Glomerular visceral epithelial cell (primary cell): Measurements from ENCODE around the gene ISG20.

Source experiments
- DNase-seq: peaks from one replicate; pipeline ENCODE4 v3.0.0-alpha.2; 2016; ENCODE audit errors: extremely low spot score

ISG20 gene

DNA sequence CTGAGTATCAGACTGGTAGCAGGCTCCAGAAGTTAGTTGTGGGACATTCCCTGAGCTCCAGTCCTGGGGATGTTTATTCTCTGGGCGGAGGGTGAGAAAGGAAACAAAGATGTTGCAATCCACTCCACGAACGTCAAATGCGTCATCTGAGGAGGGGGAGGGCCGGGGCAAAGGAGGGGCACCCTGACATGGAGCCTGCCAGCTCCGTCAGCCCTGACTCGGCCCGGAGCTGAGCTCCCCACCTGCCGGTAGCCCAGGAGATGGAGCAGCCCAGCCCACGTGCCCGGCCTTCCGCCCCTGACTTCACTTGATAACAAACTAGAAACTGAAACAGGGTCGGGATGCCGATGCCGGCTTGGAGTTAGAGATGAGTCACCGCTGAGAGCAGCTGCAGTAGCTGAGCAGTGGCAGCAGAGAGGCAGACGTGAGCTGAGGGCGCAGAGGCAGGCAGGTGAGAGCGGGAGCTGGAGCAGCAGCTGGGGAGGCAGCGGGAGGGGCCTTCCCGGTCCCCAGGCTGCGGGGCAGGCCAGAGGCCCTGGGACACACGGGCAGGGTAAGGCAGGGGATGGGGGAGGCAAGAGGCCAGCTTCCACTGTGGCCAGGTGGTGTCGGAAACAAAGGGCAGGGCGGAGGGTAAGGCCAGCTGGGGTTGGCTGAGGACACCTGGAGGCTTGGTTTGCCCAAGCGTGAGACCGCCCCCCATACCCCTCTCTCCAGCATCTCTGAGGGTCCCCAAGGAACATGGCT lies at the start of gene ISG20:
TSS of gene ISG20 (plus strand) at position 391 of the 747 bp plus-strand sequence. CDS start at position 742, 351 bp downstream.
- DNase-seq: peak; percentile 97

- no peak for DNase-seq
These were observed 48.1 kb upstream of the ISG20 start for GRCh38 chr15:88590759-88591158.

DNA sequence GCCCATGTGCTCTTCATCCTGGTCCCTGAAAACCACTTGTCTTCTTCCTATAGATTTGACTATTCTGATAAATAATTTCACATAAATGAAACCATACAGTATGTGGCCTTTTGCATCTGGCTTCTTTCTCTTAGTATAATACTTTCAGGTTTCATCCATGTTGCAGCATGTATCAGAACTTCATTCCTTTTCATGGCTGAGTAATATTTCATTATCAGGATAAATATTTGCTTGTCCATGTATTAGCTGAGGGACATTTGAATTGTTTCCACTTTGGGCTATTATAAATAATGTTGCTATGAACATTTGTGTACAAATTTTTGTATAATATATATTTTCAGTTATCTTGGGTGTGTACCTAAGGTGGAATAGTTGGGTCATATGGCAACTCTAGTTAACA lies 47.4 kb upstream of the ISG20 start:
- DNase-seq: no peak

DNA sequence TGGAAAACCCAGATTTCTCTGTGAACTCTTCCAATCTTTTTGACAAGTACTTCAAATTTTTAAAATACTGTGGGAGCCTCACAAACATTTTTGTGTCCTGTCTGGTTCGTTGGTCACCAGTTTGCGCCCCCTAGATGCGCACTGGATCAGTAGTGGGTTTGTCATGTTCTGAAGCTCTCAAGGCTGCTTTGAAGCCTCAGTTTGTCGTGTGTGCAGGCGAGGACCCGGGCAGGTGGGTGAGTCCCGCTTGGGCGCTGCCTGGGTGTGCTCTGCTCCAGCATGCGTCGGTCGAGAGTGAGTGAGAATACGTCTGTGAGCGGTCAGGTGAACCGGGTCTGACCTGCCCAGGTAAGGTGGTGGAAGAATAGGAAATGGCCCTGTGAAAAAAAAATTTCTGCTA lies 34.9 kb upstream of the ISG20 start:
- DNase-seq: no peak

- DNase-seq: no peak
These were observed 34.2 kb upstream of the ISG20 start for GRCh38 chr15:88604381-88605188.

- DNase-seq: no peak
These were observed 33.4 kb upstream of the ISG20 start for GRCh38 chr15:88605189-88606069.

GRCh38 chr15:88606070-88606794 lies 32.6 kb upstream of the ISG20 start:
- DNase-seq: no peak

- no peak for DNase-seq
These were observed 30.9 kb upstream of the ISG20 start for GRCh38 chr15:88607951-88608350.

DNA sequence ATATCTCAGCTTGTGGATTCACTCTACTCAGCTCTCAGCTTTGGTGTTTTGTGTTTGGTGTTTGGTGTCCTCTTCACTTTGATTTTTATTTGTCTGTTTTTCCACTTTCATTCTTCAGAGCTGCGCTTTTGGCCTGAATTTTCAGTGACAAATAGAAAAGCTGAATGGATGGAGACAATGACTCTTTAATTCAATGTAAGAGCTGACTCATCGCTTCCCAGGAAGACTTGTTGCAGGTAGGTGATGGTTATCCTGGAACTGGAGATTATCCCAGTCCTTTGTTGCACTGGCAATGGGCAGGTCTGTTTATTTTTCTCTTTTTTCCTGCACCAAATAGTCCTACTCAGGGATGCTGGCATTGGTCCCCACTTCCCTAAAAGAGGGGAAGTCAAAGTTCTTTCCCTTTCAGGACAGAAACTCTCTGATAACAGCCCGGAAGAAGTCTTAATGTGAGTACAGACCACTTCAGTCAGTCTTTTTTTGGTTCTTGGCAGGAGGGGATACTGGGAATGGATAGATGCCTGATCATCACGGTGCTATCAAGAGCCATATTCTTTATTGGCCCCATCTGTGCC lies 30.1 kb upstream of the ISG20 start:
- DNase-seq: no peak

DNA sequence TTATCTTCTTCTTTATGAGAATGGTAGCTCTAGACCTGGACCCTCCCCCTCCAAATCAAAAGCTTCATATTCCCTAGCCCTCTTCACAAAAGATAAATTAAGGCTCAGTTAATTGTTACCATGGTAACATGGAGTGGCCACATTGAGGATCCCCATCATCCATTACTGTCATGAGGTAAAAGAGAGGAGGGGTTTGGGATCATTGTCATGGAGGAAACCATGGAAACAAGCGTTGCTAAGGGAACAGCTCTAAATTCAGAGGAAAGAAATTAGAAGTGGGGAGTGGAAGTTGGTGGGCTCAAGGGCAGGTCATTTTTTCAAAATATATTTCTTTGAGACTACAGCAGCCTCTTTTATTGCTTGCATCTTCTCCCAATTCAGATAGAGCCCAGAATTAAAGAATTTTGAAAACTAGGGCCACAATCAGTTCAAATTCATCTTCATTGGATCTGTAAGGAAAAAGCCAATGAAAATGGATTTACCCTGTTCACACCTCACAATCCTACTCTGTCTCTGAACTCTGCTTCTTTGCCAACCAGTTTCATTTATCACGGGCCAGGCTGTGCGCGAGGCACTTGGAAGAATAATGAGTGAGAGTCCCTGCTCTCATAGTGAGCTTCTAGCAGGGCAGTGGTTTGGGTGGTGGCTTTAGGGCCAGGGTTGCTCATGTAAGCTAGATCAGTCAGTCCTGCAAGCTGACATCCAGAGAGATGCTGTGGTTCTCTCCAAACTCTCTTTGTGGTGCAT lies 29.3 kb upstream of the ISG20 start:
- no peak for DNase-seq

GRCh38 chr15:88610701-88611231 lies 28.1 kb upstream of the ISG20 start:
- peak; percentile 26 for DNase-seq

GRCh38 chr15:88612186-88612796 lies 26.5 kb upstream of the ISG20 start:
- no peak for DNase-seq

DNA sequence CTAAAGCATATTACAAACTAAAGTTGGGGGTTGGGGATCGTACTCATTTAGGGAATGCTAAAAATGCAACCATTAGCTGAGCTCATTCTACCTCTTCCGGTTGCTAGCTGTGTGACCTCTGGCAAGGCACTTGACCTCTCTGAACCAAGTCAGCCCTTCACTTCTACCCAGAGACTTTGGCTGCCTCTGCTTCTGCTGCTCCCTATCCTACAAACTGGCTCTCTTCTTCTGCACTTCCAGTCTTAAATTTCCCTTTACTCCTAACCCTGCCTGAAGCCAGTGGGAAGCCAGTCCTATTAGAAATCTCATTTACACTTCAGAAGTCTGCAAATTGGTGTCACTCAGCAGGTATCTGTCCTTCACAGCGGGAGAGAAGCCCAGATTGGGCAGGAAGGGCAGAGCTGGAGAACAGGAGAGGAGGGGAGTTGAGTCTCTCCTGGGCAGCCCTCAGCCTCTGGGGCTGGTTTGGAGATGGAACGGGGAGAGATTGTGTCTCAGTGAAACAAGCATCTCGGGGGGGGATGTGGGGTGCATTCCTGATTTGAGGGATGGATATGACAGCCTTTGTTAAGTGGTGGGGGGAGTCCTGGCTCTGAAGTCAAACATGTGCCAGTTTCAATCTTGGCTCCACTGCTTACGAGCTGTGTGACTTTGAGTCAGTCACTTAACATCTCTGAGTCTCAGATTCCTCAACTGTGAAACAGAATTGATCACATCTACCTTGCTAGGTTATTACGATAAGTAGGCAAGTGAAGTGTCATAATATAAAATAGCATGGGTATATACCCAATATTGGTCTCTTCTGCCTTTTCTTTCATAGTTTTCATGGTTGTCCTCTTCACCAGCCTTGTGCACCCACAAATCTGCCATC lies 25.5 kb upstream of the ISG20 start:
- DNase-seq: no peak

GRCh38 chr15:88615303-88616107 lies 23.3 kb upstream of the ISG20 start:
- no peak for DNase-seq

DNA sequence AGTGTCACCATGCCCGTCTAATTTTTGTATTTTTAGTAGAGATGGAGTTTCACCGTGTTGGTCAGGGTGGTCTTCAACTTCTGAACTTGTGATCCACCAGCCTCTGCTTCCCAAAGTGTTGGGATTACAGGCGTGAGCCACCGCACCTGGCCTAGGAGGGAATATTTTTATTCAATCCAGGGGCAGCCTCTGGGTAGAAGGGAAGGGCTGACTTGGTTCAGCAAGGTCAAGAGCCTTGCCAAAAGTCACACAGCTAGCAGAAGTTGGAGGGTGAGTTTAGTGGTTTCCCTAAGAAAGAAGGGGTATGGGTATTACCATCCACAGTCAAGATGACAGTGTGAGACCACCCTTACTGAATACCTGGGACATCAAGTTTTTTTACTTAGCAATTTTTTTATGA lies 22.6 kb upstream of the ISG20 start:
- DNase-seq: no peak

DNA sequence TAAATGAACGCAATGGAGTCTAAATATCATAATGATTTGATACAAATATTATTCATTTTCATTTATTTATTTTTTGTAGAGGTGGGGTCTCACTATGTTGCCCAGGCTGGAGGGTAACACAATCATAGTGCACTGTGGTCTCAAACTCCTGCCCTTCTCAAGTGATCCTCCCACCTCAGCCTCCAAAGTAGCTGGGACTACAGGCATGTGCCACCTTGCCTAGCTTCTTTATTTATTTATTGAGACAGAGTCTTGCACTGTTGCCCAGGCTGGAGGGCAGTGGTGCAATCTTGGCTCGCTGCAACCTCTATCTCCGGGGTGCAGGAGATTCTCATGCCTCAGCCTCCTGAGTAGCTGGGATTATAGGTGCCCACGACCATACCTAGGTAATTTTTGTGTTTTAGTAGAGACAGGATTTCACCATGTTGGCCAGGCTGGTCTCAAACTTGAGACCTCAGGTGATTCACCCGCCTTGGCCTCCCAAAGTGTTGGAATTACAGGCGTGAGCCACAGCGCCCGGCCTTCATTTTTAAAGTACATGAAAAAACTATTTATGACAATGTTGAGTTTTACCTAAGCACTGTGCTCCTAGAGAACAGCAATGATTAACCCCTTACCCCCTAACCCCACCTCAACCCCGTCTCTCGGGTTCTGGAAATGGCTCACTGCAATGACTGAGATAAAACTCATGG lies 21.6 kb upstream of the ISG20 start:
- DNase-seq: no peak

- DNase-seq: no peak
These were observed 21.0 kb upstream of the ISG20 start for GRCh38 chr15:88617790-88618189.
